OCI-LY7 (cell line): Measurements from ENCODE around the gene SFI1. TPM values are rescaled to one million over a fixed set of nuclear protein-coding genes. Genes with fewer than 3 reads are reported as not detected.

ENCODE experiments used
- BruUV-seq: library from RNA; stranded (reverse); fragments of 400-500 nt; replicated peaks from 2 replicates; lab custom pipeline; 2021; lab: Mats Ljungman, UMichigan
- CTCF ChIA-PET: fragments of 300-600 bp; sonication (Branson Sonifier 250); formaldehyde crosslinking; loops from one replicate; lab custom pipeline; 2022; ENCODE audit warnings: antibody characterized with exemption; ENCODE audit not compliant: unreplicated experiment; lab: Charles Lee
- POLR2A ChIA-PET: fragments of 300-600 bp; sonication (Branson Sonifier 250); formaldehyde crosslinking; loops from one replicate; lab custom pipeline; 2022; ENCODE audit warnings: antibody characterized with exemption; lab: Charles Lee
- DNase-seq: peaks from one replicate; pipeline ENCODE4 v3.0.0-alpha.2; 2015; ENCODE audit warnings: low spot score
- H2AFZ ChIP-seq: fragments of 200-600 bp; sonication (generic), shearing (Covaris generic); 2 replicates; pipeline ENCODE4 v1.6.1; 2014; ENCODE audit warnings: mild to moderate bottlenecking, antibody characterized with exemption, low read length, moderate library complexity
- H3K27ac ChIP-seq: fragments of 200-600 bp; sonication (generic); 2 replicates; pipeline ENCODE4 v1.5.1; 2014; ENCODE audit warnings: mixed run types, low read depth, mild to moderate bottlenecking, moderate library complexity, low read length, inconsistent platforms; ENCODE audit not compliant: poor library complexity, severe bottlenecking
- H3K36me3 ChIP-seq: fragments of 200-600 bp; sonication (generic); 2 replicates; pipeline ENCODE4 v1.6.1; 2014; ENCODE audit warnings: mild to moderate bottlenecking, antibody characterized with exemption, low read length, moderate library complexity, mixed read lengths; ENCODE audit not compliant: insufficient read depth
- H3K4me1 ChIP-seq: fragments of 200-600 bp; sonication (generic); 2 replicates; pipeline ENCODE4 v1.5.1; 2014; ENCODE audit warnings: mild to moderate bottlenecking, low read length; ENCODE audit not compliant: insufficient read depth, poor library complexity, severe bottlenecking
- H3K4me2 ChIP-seq: fragments of 200-600 bp; sonication (generic); 2 replicates; pipeline ENCODE4 v1.6.1; 2014; ENCODE audit warnings: mild to moderate bottlenecking, low read length
- H3K4me3 ChIP-seq: fragments of 200-600 bp; sonication (generic); 2 replicates; pipeline ENCODE4 v1.5.1; 2014; ENCODE audit warnings: mild to moderate bottlenecking, low read depth, low read length; ENCODE audit not compliant: poor library complexity, severe bottlenecking
- H3K79me2 ChIP-seq: fragments of 200-600 bp; sonication (generic); 2 replicates; pipeline ENCODE4 v1.6.1; 2016; ENCODE audit warnings: low read depth, mild to moderate bottlenecking, low read length, moderate library complexity, mixed read lengths; ENCODE audit not compliant: insufficient read depth
- H3K9me2 ChIP-seq: fragments of 200-600 bp; sonication (generic); 2 replicates; pipeline ENCODE4 v1.6.1; 2016; ENCODE audit warnings: mild to moderate bottlenecking, low read length, mixed read lengths; ENCODE audit not compliant: insufficient read depth
- H3K9me3 ChIP-seq: fragments of 200-600 bp; sonication (generic); 2 replicates; pipeline ENCODE4 v1.6.1; 2014; ENCODE audit warnings: mild to moderate bottlenecking, mixed run types, low read length, mixed read lengths
- H4K20me1 ChIP-seq: fragments of 200-600 bp; sonication (generic); 2 replicates; pipeline ENCODE4 v1.6.1; 2014; ENCODE audit warnings: mild to moderate bottlenecking, antibody characterized with exemption, low read length, moderate library complexity, mixed read lengths; ENCODE audit not compliant: insufficient read depth
- EZH2phosphoT487 ChIP-seq: fragments of 200-600 bp; sonication (generic); IDR thresholded peaks from 2 replicates; pipeline ENCODE4 v1.6.1; 2018; ENCODE audit warnings: low read depth, borderline replicate concordance, mild to moderate bottlenecking, mixed run types, antibody characterized with exemption, low read length, moderate library complexity, mixed read lengths
- intact Hi-C: fragments of 100-400 bp; cut with micrococcal nuclease; formaldehyde crosslinking; loops from one replicate; pipeline ENCODE4 v1.10.0; 2022; ENCODE audit not compliant: unreplicated experiment
- total RNA-seq, 2 experiments: library from RNA; depleted of rRNA in 1 of 2; stranded (reverse); fragments of >200 nt in 1 of 2; shearing (Covaris generic) in 1 of 2; gene quantifications; 2 replicates each; pipeline ENCODE4 v1.2.3, GENCODE V29; 2014 to 2022
- TF ChIP-seq, protein P1 (sequence below): fragments of 200-600 bp; sonication (generic); conservative IDR thresholded peaks from 2 replicates; pipeline ENCODE4 v1.5.1; 2014; ENCODE audit warnings: mild to moderate bottlenecking, antibody characterized with exemption, low read length, moderate library complexity, mixed read lengths

SFI1 gene
- total RNA-seq, 2 experiments from 2014 or later, result 72.6 to 132 TPM

DNA sequence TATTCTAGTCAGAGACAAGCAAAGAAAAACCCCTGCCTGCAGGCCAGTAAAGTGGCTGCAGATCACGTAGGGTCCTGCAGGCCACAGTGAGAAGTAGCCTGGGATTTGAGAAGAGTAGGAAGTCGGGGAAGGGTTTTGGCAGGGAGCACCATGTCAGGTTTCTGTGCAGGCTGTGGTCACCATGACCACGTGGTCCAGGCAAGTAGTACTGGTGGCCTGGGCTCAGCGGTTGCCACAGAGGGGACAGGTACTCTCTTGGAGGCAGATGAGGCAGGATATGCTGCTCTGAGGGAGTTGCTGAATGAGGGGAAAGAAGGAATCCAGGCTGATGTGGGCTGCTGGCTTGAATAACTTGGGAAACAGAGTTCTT is 119.1 kb downstream of the SFI1 start:
- H3K4me1 ChIP-seq, result peaks cover 24% of the 10 kb centered on the region
- ChIA-PET CTCF (no interaction called here), POLR2A (no interaction called here)
- no peaks in the 10 kb centered on the region for H3K9me2 ChIP-seq
- H3K4me2 ChIP-seq, result no peak overlapping the region
- H3K27ac ChIP-seq, result no peak overlapping the region
- no peak overlapping the region for H3K4me3 ChIP-seq
- BruUV-seq, result no TSS peak
- TF ChIP-seq EZH2phosphoT487, result no peak
- TF ChIP-seq, protein P1, sequence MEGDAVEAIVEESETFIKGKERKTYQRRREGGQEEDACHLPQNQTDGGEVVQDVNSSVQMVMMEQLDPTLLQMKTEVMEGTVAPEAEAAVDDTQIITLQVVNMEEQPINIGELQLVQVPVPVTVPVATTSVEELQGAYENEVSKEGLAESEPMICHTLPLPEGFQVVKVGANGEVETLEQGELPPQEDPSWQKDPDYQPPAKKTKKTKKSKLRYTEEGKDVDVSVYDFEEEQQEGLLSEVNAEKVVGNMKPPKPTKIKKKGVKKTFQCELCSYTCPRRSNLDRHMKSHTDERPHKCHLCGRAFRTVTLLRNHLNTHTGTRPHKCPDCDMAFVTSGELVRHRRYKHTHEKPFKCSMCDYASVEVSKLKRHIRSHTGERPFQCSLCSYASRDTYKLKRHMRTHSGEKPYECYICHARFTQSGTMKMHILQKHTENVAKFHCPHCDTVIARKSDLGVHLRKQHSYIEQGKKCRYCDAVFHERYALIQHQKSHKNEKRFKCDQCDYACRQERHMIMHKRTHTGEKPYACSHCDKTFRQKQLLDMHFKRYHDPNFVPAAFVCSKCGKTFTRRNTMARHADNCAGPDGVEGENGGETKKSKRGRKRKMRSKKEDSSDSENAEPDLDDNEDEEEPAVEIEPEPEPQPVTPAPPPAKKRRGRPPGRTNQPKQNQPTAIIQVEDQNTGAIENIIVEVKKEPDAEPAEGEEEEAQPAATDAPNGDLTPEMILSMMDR, result no peak
- no peaks in the 10 kb centered on the region for H3K79me2 ChIP-seq
- intact Hi-C loops, result no loop called here
- peaks cover 57% of the 10 kb centered on the region for H3K36me3 ChIP-seq
- DNase-seq, result no peak
- H2AFZ ChIP-seq, result no peak overlapping the region
- no peaks in the 10 kb centered on the region for H3K9me3 ChIP-seq
- H4K20me1 ChIP-seq, result no peaks in the 10 kb centered on the region

DNA sequence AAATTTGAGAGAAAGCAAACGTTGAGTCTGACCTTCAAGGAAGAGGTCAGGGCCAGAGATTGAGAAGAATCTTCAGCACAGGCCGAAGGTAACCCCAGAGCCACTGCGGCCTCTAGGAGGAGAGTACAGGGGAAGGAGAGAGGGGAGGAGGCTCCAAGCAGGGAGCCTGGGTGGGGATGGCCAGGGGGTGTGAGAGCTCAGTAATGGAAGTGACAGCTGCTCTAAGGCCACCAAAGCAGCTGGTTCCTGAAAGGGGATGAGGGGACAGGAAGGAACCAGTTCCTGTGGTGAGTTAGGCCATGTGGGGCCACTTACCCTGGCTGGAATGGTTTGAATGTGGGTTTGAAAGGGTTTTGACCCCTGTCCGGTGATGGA is 119.6 kb downstream of the SFI1 start:
- H3K79me2 ChIP-seq, result no peaks in the 10 kb centered on the region
- CTCF ChIA-PET, result no interaction called here
- H3K4me1 ChIP-seq, result peaks cover 24% of the 10 kb centered on the region
- peaks cover 61% of the 10 kb centered on the region for H3K36me3 ChIP-seq
- H3K4me3 ChIP-seq, result no peak overlapping the region
- H2AFZ ChIP-seq, result no peak overlapping the region
- H3K4me2 ChIP-seq, result no peak overlapping the region
- no peak for DNase-seq
- no peak for TF ChIP-seq EZH2phosphoT487
- TF ChIP-seq, protein P1, result no peak
- H3K9me2 ChIP-seq, result no peaks in the 10 kb centered on the region
- no peaks in the 10 kb centered on the region for H4K20me1 ChIP-seq
- intact Hi-C loops, result no loop called here
- no TSS peak for BruUV-seq
- H3K27ac ChIP-seq, result no peak overlapping the region
- H3K9me3 ChIP-seq, result no peaks in the 10 kb centered on the region
- POLR2A ChIA-PET, result interaction anchor here (0.9 kb wide), 1 partner anchor 15 kb away, joined by 4 read pairs; no protein-coding TSS in a partner anchor

DNA sequence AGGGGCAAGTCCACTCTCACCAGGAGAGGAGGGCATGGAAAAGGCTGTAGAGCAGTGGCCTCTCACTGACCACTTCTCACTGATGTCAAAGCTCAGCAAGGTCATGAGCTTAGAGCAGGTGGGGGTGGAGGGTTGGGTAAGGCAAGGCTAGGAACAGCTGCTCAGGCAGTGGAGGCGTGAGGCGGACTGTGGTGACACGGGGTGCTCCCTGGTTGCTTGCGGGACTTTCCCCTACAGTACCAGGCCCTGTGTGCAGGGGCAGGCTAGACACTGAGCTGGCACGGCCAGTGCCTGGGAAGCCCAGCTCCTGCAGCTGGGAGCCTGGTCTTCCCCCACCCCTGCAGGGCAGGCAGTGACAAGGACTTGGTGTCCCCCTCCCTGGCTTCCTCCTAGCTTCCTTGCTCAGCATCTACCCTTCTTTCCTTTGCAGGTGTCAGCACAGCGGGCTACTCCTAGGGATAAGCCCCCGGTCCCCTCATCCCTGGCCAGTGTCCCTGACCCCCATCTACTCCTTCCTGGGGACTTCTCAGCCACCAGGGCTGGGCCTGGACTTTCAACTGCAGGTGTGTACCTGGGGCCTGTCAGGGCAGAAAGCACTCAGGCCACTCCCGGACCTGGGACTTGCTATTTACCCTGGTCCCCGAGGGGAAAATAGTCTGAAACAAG is 120.1 kb downstream of the SFI1 start:
- no TSS peak for BruUV-seq
- Histone ChIP-seq H3K4me3 (no peak overlapping the region), H3K4me1 (peaks cover 24% of the 10 kb centered on the region), H4K20me1 (no peaks in the 10 kb centered on the region), H3K79me2 (no peaks in the 10 kb centered on the region), H3K36me3 (peaks cover 62% of the 10 kb centered on the region), H3K27ac (no peak overlapping the region), H3K4me2 (no peak overlapping the region), H3K9me2 (no peaks in the 10 kb centered on the region), H3K9me3 (no peaks in the 10 kb centered on the region), H2AFZ (no peak overlapping the region)
- no peak for TF ChIP-seq EZH2phosphoT487
- ChIA-PET POLR2A (interaction anchor here (0.9 kb wide), 1 partner anchor 14 kb away, joined by 4 read pairs; no protein-coding TSS in a partner anchor), CTCF (no interaction called here)
- no peak for DNase-seq
- intact Hi-C loops, result no loop called here
